ENCODE measurements around the gene GPR141. TPM values are rescaled to one million over a fixed set of nuclear protein-coding genes. Genes with fewer than 3 reads are reported as not detected.

Gene GPR141
- total and polyA plus RNA-seq, 7 donors, result 0.82 to 1.2 (median 1.2) TPM; not detected in 4

- no peak for DNase-seq
- no peaks in the 10 kb centered on the region for H3K27me3 ChIP-seq
- intact Hi-C loops (cut with DNase I), result no loop called here
- H3K9me3 ChIP-seq, result no peaks in the 10 kb centered on the region
- H3K4me1 ChIP-seq, result no peaks in the 10 kb centered on the region
- no peaks in the 10 kb centered on the region for H3K36me3 ChIP-seq
- H3K4me3 ChIP-seq, result no peak overlapping the region
- no peak overlapping the region for H3K27ac ChIP-seq
- TF ChIP-seq POLR2A (IDR thresholded peaks at IDR 0.05) (no peak), CTCF (IDR thresholded peaks at IDR 0.05) (no peak), EP300 (IDR thresholded peaks at IDR 0.05) (no peak), POLR2AphosphoS5 (IDR thresholded peaks at IDR 0.05) (no peak)
- WGBS, 2 donors, result 59 to 72% methylated on average over 5 of the region's 5 CpGs
Observed at GRCh38 chr7:37756797-37757551, 73.4 kb downstream of the GPR141 start.

GRCh38 chr7:37757563-37757962 is 74.0 kb downstream of the GPR141 start:
- no peak overlapping the region for H3K27ac ChIP-seq
- no peaks in the 10 kb centered on the region for H3K27me3 ChIP-seq
- H3K4me1 ChIP-seq, result no peaks in the 10 kb centered on the region
- intact Hi-C loops (cut with DNase I), result no loop called here
- no peaks in the 10 kb centered on the region for H3K9me3 ChIP-seq
- WGBS, 2 donors, result 88 to 90% methylated on average over 3 of the region's 3 CpGs
- no peak for TF ChIP-seq CTCF (IDR thresholded peaks at IDR 0.05)
- no peak for TF ChIP-seq POLR2A (IDR thresholded peaks at IDR 0.05)
- TF ChIP-seq POLR2AphosphoS5 (IDR thresholded peaks at IDR 0.05), result no peak
- no peak for TF ChIP-seq EP300 (IDR thresholded peaks at IDR 0.05)
- H3K36me3 ChIP-seq, result no peaks in the 10 kb centered on the region
- no peak for DNase-seq
- H3K4me3 ChIP-seq, result no peak overlapping the region

- no peak for DNase-seq
- no peak for TF ChIP-seq CTCF (IDR thresholded peaks at IDR 0.05)
- TF ChIP-seq EP300 (IDR thresholded peaks at IDR 0.05), result no peak
- TF ChIP-seq POLR2A (IDR thresholded peaks at IDR 0.05), result no peak
- no peaks in the 10 kb centered on the region for H3K36me3 ChIP-seq
- H3K4me3 ChIP-seq, result no peak overlapping the region
- intact Hi-C loops (cut with DNase I), result no loop called here
- H3K4me1 ChIP-seq, result no peaks in the 10 kb centered on the region
- 72 to 77% methylated on average over 3 of the region's 3 CpGs for WGBS, 2 donors
- H3K27ac ChIP-seq, result no peak overlapping the region
- no peaks in the 10 kb centered on the region for H3K9me3 ChIP-seq
- H3K27me3 ChIP-seq, result no peaks in the 10 kb centered on the region
Observed at GRCh38 chr7:37758501-37759045, 75.0 kb downstream of the GPR141 start.

GRCh38 chr7:37759526-37759925 is 76.0 kb downstream of the GPR141 start:
- intact Hi-C loops (cut with DNase I), result no loop called here
- H3K27me3 ChIP-seq, result no peaks in the 10 kb centered on the region
- WGBS, 2 donors, result 59 to 63% methylated on average over 5 of the region's 5 CpGs
- no peaks in the 10 kb centered on the region for H3K4me1 ChIP-seq
- no peaks in the 10 kb centered on the region for H3K36me3 ChIP-seq
- no peak for TF ChIP-seq POLR2A (IDR thresholded peaks at IDR 0.05)
- no peak for TF ChIP-seq CTCF (IDR thresholded peaks at IDR 0.05)
- no peak for TF ChIP-seq EP300 (IDR thresholded peaks at IDR 0.05)
- TF ChIP-seq POLR2AphosphoS5 (IDR thresholded peaks at IDR 0.05), result no peak
- DNase-seq, result no peak
- no peaks in the 10 kb centered on the region for H3K9me3 ChIP-seq
- no peak overlapping the region for H3K4me3 ChIP-seq
- H3K27ac ChIP-seq, result no peak overlapping the region

Measured in sigmoid colon (tissue), 7 donors.